HepG2 (cell line): ENCODE results near the gene PPP1R18. TPM values are rescaled to one million over a fixed set of nuclear protein-coding genes. Genes with fewer than 3 reads are reported as not detected.

ENCODE experiments used
- AHR ChIP-seq: IDR thresholded peaks from 2 replicates; pipeline ENCODE4 v1.6.1; 2018; ENCODE audit warnings: missing genetic modification reagents, missing compliant biosample characterization
- ARNTL ChIP-seq: sonication (generic); formaldehyde crosslinking; IDR thresholded peaks from 2 replicates; pipeline ENCODE4 v1.4.0; 2020; ENCODE audit warnings: mild to moderate bottlenecking, missing genetic modification reagents
- ATAD3A ChIP-seq: sonication (generic); formaldehyde crosslinking; IDR thresholded peaks from 2 replicates; pipeline ENCODE4 v1.4.0; 2020; ENCODE audit warnings: missing genetic modification reagents
- DR1 ChIP-seq: sonication (generic); formaldehyde crosslinking; IDR thresholded peaks from 2 replicates; pipeline ENCODE4 v1.8.0; 2021; ENCODE audit warnings: mild to moderate bottlenecking, missing genetic modification reagents, inconsistent platforms
- ELF4 ChIP-seq: sonication (generic); formaldehyde crosslinking; IDR thresholded peaks from 2 replicates; pipeline ENCODE4 v1.5.0; 2020; ENCODE audit warnings: missing genetic modification reagents, mild to moderate bottlenecking, moderate library complexity, borderline replicate concordance
- GATAD2A ChIP-seq: IDR thresholded peaks from 2 replicates; pipeline ENCODE4 v1.6.1; 2016
- IKZF4 ChIP-seq: sonication (generic); formaldehyde crosslinking; IDR thresholded peaks from 2 replicates; pipeline ENCODE4 v1.5.1; 2020; ENCODE audit warnings: borderline replicate concordance, mild to moderate bottlenecking, low read depth, missing genetic modification reagents; ENCODE audit errors: not compliant biosample characterization
- MAZ ChIP-seq, 2 experiments: sonication (generic) in 1 of 2; formaldehyde crosslinking in 1 of 2; IDR thresholded peaks; 2 replicates each; pipeline versions ENCODE4 v1.5.0 to v1.6.1; 2012 to 2020; ENCODE audit warnings: low read depth in 2 of 2, mild to moderate bottlenecking in 2 of 2, borderline replicate concordance in 1 of 2, improper control_type of control experiment in 1 of 2, low read length in 1 of 2, missing genetic modification reagents in 1 of 2, moderate library complexity in 1 of 2
- NFATC3 ChIP-seq: sonication (generic); formaldehyde crosslinking; IDR thresholded peaks from 2 replicates; pipeline ENCODE4 v1.5.1; 2020; ENCODE audit warnings: mild to moderate bottlenecking, missing genetic modification reagents
- RARA ChIP-seq: IDR thresholded peaks from 2 replicates; pipeline ENCODE4 v1.6.1; 2016; ENCODE audit warnings: missing genetic modification reagents, missing compliant biosample characterization
- SP5 ChIP-seq: IDR thresholded peaks from 2 replicates; pipeline ENCODE4 v1.6.1; 2016; ENCODE audit warnings: low read depth, borderline replicate concordance
- ZFP37 ChIP-seq: sonication (generic); formaldehyde crosslinking; IDR thresholded peaks from 2 replicates; pipeline ENCODE4 v1.4.0; 2020; ENCODE audit warnings: missing genetic modification reagents, borderline replicate concordance
- ZNF17 ChIP-seq: sonication (generic); formaldehyde crosslinking; IDR thresholded peaks from 2 replicates; pipeline ENCODE4 v1.5.0; 2020; ENCODE audit warnings: mild to moderate bottlenecking, missing genetic modification reagents
- ZNF383 ChIP-seq: sonication (generic); formaldehyde crosslinking; IDR thresholded peaks from 2 replicates; pipeline ENCODE4 v1.4.0; 2020; ENCODE audit warnings: missing genetic modification reagents, mild to moderate bottlenecking, borderline replicate concordance
- polyA plus RNA-seq, 8 experiments: library from polyadenylated mRNA; depleted of rRNA in 3 of 8; stranded (reverse) in 7 of 8; unstranded in 1 of 8; fragments of >200 nt; fragmentation: Illumina TruSeq in 4 of 8; extraction: Trizol in 4 of 8; gene quantifications; 2 replicates each; pipeline versions ENCODE4 v1.2.1 to v1.2.3, GENCODE V29; 2011 to 2016; ENCODE audit warnings: low read depth in 4 of 8, missing spikeins in 1 of 8, mixed read lengths in 1 of 8; ENCODE audit not compliant: insufficient read depth in 1 of 8
- total RNA-seq, 5 experiments: library from RNA; depleted of rRNA; stranded (reverse); fragments of >200 nt; fragmentation: Illumina TruSeq; extraction: Trizol; gene quantifications; 2 replicates each; pipeline ENCODE4 v1.2.3, GENCODE V29; 2016; ENCODE audit warnings: low read depth in 1 of 5
- TF ChIP-seq, protein P1 (sequence below): IDR thresholded peaks from 2 replicates; pipeline ENCODE4 v1.6.1; 2018; ENCODE audit warnings: missing genetic modification reagents, mild to moderate bottlenecking, missing compliant biosample characterization
- TF ChIP-seq, protein P2 (sequence below): sonication (generic); formaldehyde crosslinking; IDR thresholded peaks from 2 replicates; pipeline ENCODE4 v1.5.0; 2020; ENCODE audit warnings: mild to moderate bottlenecking, missing genetic modification reagents
- TF ChIP-seq, protein P3 (sequence below): sonication (generic); formaldehyde crosslinking; IDR thresholded peaks from 2 replicates; pipeline ENCODE4 v1.4.0; 2020; ENCODE audit warnings: mild to moderate bottlenecking, missing genetic modification reagents
- TF ChIP-seq, protein P4 (sequence below): conservative IDR thresholded peaks from 2 replicates; pipeline ENCODE4 v1.6.1; 2018; ENCODE audit warnings: missing genetic modification reagents
- TF ChIP-seq, protein P5 (sequence below): sonication (generic); formaldehyde crosslinking; IDR thresholded peaks from 2 replicates; pipeline ENCODE4 v1.8.1; 2023; ENCODE audit warnings: mild to moderate bottlenecking, missing genetic modification reagents
- TF ChIP-seq, protein P6 (sequence below): sonication (generic); formaldehyde crosslinking; IDR thresholded peaks from 2 replicates; pipeline ENCODE4 v1.4.0; 2020; ENCODE audit warnings: mild to moderate bottlenecking, missing genetic modification reagents

Gene PPP1R18
- total and polyA plus RNA-seq, 2 of the 13 experiments (the other 11 are each of a cell fraction or from before 2014, with no cell fraction given): 4.9 to 9.2 TPM

DNA sequence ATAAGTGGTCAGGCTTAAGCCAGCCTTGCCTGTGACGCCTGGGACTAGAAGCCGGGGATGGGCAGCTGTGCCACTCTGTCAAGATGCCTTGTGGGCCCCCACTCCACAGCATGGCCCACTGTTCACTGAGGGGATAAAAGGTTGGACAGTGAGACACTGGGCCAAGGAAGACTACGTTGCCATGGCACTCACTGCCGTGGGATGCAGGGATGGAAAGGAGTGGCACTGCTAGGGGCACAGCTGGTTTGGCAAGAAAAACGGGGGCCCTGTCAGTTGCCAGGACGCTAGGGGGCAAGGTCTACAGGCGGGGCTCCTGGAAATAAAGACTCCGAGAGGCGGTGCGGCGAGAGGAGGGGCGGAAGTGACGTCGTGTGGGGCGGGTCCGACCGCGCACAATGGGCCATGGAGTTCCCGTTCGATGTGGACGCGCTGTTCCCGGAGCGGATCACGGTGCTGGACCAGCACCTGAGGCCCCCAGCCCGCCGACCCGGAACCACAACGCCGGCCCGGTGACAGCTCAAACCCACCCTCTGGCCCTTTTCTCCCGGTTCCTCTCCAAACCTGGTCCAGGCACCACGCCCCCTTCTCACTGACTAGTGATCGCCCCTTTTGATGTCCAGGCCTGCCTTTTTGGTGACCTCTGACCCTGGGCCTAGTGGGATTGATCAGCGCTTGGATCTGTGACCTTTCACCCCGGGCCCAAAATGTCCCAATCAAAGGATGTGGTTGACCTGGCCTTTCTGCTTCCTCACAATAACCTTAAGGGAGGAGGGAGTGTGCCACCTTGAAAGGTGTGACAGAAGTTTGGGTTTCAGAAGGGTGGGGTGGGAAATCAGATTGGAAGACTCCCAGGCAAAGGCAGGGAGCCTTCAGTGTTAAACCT, 59.7 kb downstream of the PPP1R18 start, which contains the start of gene ATAT1 (continued):
- TF ChIP-seq AHR (CRISPR knock-in tag) (no peak), ARNTL (peak; percentile 84), ELF4 (peak; percentile 78; the same call in 1 of the 2 replicates), MAZ (IDR thresholded peaks at IDR 0.05; ENCODE audit: borderline replicate concordance, low read depth, low read length) (peak; percentile 88; the same call in 1 of the 2 replicates), MAZ (CRISPR knock-in tag; IDR thresholded peaks at IDR 0.05; ENCODE audit: low read depth) (peak; percentile 92), DR1 (CRISPR knock-in tag) (peak; percentile 40; the same call in 1 of the 2 replicates), IKZF4 (CRISPR knock-in tag) (no peak), GATAD2A (CRISPR knock-in tag) (peak; percentile 62; the same call in 1 of the 2 replicates), ZNF383 (CRISPR knock-in tag) (no peak), NFATC3 (CRISPR knock-in tag) (peak; percentile 93; the same call in 1 of the 2 replicates), RARA (peak; percentile 46; the same call in 1 of the 2 replicates), ZNF17 (no peak), SP5 (peak; percentile 8; the same call in 1 of the 2 replicates), ZFP37 (CRISPR knock-in tag) (peak; percentile 55; the same call in 1 of the 2 replicates), ATAD3A (CRISPR knock-in tag) (no peak)
- TF ChIP-seq, protein P1, sequence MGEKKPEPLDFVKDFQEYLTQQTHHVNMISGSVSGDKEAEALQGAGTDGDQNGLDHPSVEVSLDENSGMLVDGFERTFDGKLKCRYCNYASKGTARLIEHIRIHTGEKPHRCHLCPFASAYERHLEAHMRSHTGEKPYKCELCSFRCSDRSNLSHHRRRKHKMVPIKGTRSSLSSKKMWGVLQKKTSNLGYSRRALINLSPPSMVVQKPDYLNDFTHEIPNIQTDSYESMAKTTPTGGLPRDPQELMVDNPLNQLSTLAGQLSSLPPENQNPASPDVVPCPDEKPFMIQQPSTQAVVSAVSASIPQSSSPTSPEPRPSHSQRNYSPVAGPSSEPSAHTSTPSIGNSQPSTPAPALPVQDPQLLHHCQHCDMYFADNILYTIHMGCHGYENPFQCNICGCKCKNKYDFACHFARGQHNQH (CRISPR knock-in tag): peak; percentile 79; the same call in 1 of the 2 replicates
- TF ChIP-seq, protein P2, sequence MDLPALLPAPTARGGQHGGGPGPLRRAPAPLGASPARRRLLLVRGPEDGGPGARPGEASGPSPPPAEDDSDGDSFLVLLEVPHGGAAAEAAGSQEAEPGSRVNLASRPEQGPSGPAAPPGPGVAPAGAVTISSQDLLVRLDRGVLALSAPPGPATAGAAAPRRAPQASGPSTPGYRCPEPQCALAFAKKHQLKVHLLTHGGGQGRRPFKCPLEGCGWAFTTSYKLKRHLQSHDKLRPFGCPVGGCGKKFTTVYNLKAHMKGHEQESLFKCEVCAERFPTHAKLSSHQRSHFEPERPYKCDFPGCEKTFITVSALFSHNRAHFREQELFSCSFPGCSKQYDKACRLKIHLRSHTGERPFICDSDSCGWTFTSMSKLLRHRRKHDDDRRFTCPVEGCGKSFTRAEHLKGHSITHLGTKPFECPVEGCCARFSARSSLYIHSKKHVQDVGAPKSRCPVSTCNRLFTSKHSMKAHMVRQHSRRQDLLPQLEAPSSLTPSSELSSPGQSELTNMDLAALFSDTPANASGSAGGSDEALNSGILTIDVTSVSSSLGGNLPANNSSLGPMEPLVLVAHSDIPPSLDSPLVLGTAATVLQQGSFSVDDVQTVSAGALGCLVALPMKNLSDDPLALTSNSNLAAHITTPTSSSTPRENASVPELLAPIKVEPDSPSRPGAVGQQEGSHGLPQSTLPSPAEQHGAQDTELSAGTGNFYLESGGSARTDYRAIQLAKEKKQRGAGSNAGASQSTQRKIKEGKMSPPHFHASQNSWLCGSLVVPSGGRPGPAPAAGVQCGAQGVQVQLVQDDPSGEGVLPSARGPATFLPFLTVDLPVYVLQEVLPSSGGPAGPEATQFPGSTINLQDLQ (CRISPR knock-in tag): peak; percentile 64; the same call in 1 of the 2 replicates
- TF ChIP-seq, protein P3, sequence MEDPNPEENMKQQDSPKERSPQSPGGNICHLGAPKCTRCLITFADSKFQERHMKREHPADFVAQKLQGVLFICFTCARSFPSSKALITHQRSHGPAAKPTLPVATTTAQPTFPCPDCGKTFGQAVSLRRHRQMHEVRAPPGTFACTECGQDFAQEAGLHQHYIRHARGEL (CRISPR knock-in tag): no peak
- TF ChIP-seq, protein P4, sequence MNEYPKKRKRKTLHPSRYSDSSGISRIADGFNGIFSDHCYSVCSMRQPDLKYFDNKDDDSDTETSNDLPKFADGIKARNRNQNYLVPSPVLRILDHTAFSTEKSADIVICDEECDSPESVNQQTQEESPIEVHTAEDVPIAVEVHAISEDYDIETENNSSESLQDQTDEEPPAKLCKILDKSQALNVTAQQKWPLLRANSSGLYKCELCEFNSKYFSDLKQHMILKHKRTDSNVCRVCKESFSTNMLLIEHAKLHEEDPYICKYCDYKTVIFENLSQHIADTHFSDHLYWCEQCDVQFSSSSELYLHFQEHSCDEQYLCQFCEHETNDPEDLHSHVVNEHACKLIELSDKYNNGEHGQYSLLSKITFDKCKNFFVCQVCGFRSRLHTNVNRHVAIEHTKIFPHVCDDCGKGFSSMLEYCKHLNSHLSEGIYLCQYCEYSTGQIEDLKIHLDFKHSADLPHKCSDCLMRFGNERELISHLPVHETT: peak; percentile 72; the same call in 1 of the 2 replicates
- TF ChIP-seq, protein P5, sequence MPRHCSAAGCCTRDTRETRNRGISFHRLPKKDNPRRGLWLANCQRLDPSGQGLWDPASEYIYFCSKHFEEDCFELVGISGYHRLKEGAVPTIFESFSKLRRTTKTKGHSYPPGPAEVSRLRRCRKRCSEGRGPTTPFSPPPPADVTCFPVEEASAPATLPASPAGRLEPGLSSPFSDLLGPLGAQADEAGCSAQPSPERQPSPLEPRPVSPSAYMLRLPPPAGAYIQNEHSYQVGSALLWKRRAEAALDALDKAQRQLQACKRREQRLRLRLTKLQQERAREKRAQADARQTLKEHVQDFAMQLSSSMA (CRISPR knock-in tag): no peak; the same call in 1 of the 2 replicates
- TF ChIP-seq, protein P6, sequence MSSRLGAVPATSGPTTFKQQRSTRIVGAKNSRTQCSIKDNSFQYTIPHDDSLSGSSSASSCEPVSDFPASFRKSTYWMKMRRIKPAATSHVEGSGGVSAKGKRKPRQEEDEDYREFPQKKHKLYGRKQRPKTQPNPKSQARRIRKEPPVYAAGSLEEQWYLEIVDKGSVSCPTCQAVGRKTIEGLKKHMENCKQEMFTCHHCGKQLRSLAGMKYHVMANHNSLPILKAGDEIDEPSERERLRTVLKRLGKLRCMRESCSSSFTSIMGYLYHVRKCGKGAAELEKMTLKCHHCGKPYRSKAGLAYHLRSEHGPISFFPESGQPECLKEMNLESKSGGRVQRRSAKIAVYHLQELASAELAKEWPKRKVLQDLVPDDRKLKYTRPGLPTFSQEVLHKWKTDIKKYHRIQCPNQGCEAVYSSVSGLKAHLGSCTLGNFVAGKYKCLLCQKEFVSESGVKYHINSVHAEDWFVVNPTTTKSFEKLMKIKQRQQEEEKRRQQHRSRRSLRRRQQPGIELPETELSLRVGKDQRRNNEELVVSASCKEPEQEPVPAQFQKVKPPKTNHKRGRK: no peak
